Activated T-cell treated with anti-CD3 and anti-CD28 coated beads, Interleukin-2, amount 50 U/mL, for 4 hours (primary cell): ENCODE results near the gene PTPN4. TPM values are rescaled to one million over a fixed set of nuclear protein-coding genes. Genes with fewer than 3 reads are reported as not detected.
"Not testable (repeated sequence)": the region's sequence is repeated elsewhere in the genome, so short reads cannot be mapped to it uniquely, and the experiment has no call there.

Source experiments
- ATAC-seq, 2 donors: fragments of 200-7000 bp; cut with Tn5 transposase; one replicate each; pipeline ENCODE4 v1.10.0; 2021
- DNase-seq: peaks from one replicate; pipeline ENCODE4 v3.0.0-alpha.2; 2020
- H3K27me3 Mint-ChIP-seq: one replicate; pipeline ENCODE4 v1.8.0; 2021; ENCODE audit warnings: low read depth, mixed read lengths
- H3K36me3 Mint-ChIP-seq: one replicate; pipeline ENCODE4 v1.8.0; 2022; ENCODE audit warnings: mixed read lengths; ENCODE audit not compliant: insufficient read depth
- H3K4me1 Mint-ChIP-seq: one replicate; pipeline ENCODE4 v1.8.0; 2021; ENCODE audit warnings: low read depth, mixed read lengths
- H3K4me3 Mint-ChIP-seq: one replicate; pipeline ENCODE4 v1.8.0; 2021; ENCODE audit warnings: mild to moderate bottlenecking, moderate library complexity, mixed read lengths
- H3K9me3 Mint-ChIP-seq: one replicate; pipeline ENCODE4 v1.8.0; 2021; ENCODE audit warnings: mixed read lengths
- total RNA-seq, 3 donors: library from RNA; stranded (reverse); gene quantifications; one replicate each; pipeline ENCODE4 v1.2.1, GENCODE V29; 2021

Gene PTPN4
- total RNA-seq, 3 donors from 2014 or later, result 19.3 to 20.4 (median 19.3) TPM

- no peak for ATAC-seq
- peaks cover 2% of the 10 kb centered on the region for H3K36me3 Mint-ChIP-seq
- DNase-seq, result no peak
- no peak overlapping the region for H3K4me3 Mint-ChIP-seq
- peaks cover 18% of the 10 kb centered on the region for H3K4me1 Mint-ChIP-seq
- no peaks in the 10 kb centered on the region for H3K9me3 Mint-ChIP-seq
- H3K27me3 Mint-ChIP-seq, result no peaks in the 10 kb centered on the region
Observed at GRCh38 chr2:120017201-120017600, 257.5 kb downstream of the PTPN4 start.

DNA sequence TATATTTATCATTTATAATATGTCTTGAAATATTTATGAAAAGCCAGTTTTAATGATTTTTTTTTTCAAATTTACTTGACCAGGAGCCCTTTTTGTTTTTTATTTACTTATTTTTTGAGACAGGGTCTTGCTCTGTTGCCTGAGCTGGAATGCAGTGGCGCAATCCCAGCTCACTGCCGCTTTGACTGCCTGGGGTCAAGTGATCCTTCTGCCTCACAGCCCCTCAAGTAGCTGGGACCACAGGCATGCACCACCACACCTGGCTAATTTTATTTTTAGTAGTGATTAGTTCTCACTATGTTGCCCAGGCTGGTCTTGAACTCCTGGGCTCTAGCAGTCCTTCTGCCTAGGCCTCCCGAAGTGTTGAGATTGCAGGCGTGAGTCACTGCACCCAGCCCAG is 258.8 kb downstream of the PTPN4 start:
- no peak for ATAC-seq
- Mint-ChIP-seq H3K36me3 (peaks cover 6% of the 10 kb centered on the region), H3K4me1 (peaks cover 13% of the 10 kb centered on the region), H3K4me3 (no peak overlapping the region), H3K27me3 (no peaks in the 10 kb centered on the region), H3K9me3 (no peaks in the 10 kb centered on the region)
- no peak for DNase-seq

DNA sequence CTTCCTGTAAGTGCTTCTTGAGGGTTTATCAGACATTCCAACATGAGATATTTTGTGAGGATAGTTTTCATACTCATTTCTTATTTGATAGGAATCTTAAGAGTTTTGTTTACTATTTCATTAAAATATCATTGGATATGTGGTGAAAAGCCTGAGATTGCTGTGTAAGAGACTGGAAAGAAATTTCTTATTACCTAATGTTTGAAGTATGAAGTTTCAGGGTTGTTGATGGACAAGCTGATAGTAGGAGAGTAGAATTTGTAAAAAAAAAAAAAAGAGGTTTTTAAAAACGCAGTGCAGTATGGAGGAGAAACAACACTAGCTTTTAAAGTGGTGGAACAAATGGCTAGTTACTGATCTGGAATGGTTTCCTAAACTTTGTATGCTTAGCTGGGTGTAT is 260.8 kb downstream of the PTPN4 start:
- H3K4me1 Mint-ChIP-seq, result peaks cover 2% of the 10 kb centered on the region
- no peaks in the 10 kb centered on the region for H3K27me3 Mint-ChIP-seq
- H3K9me3 Mint-ChIP-seq, result peaks cover 7% of the 10 kb centered on the region
- ATAC-seq (no peak), DNase-seq (no peak)
- no peak overlapping the region for H3K4me3 Mint-ChIP-seq
- H3K36me3 Mint-ChIP-seq, result peaks cover 13% of the 10 kb centered on the region

DNA sequence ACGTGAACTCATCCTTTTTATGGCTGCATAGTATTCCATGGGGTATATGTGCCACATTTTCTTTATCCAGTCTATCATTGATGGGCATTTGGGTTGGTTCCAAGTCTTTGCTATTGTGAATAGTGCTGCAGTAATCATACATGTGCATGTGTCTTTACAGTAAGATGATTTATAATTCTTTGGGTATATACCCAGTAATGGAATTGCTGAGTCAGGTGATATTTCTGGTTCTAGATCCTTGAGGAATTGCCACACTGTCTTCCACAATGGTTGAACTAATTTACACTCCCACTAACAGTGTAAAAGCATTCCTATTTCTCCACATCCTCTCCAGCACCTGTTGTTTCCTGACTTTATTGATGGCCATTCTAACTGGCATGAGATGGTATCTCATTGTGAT is 262.8 kb downstream of the PTPN4 start:
- DNase-seq, H3K27me3 Mint-ChIP-seq, H3K9me3 Mint-ChIP-seq, H3K4me3 Mint-ChIP-seq, H3K4me1 Mint-ChIP-seq, ATAC-seq: not testable (repeated sequence)
- H3K36me3 Mint-ChIP-seq, result peaks cover 16% of the 10 kb centered on the region

GRCh38 chr2:120026890-120027289 is 267.2 kb downstream of the PTPN4 start:
- H3K27me3 Mint-ChIP-seq, result no peaks in the 10 kb centered on the region
- H3K4me1 Mint-ChIP-seq, result no peaks in the 10 kb centered on the region
- ATAC-seq, result no peak
- H3K9me3 Mint-ChIP-seq, result peaks cover 7% of the 10 kb centered on the region
- DNase-seq, result no peak
- peaks cover 22% of the 10 kb centered on the region for H3K36me3 Mint-ChIP-seq
- H3K4me3 Mint-ChIP-seq, result no peak overlapping the region

DNA sequence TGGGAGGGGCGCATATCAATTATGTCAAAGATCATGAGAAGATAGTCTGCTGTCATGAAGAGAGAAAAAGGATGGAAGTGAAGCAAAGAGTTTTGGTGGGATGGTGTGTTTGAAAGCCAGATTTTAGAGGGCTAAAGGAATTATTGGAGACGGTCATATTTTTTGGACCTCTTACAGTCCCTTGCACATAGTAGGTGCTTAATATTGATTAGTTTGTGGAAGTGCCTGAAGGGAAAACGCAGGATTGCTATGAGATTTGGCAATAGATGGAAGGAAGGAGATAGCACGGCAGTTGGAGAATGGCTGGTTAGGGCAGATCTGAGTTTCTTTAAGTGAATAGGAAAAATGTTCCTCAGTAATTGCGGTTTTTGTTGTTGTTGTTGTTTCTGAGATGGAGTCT is 269.1 kb downstream of the PTPN4 start:
- no peaks in the 10 kb centered on the region for H3K4me1 Mint-ChIP-seq

GRCh38 chr2:120029672-120030640 is 270.2 kb downstream of the PTPN4 start:
- no peak for ATAC-seq
- no peaks in the 10 kb centered on the region for H3K27me3 Mint-ChIP-seq
- no peaks in the 10 kb centered on the region for H3K4me1 Mint-ChIP-seq
- H3K9me3 Mint-ChIP-seq, result peaks cover 5% of the 10 kb centered on the region
- no peak for DNase-seq
- H3K36me3 Mint-ChIP-seq, result peaks cover 14% of the 10 kb centered on the region
- H3K4me3 Mint-ChIP-seq, result no peak overlapping the region

More for the DNA sequence above, 269.1 kb downstream of the PTPN4 start:
- peaks cover 7% of the 10 kb centered on the region for H3K9me3 Mint-ChIP-seq
- no peak overlapping the region for H3K4me3 Mint-ChIP-seq
- DNase-seq (no peak), ATAC-seq (no peak)
- peaks cover 18% of the 10 kb centered on the region for H3K36me3 Mint-ChIP-seq
- H3K27me3 Mint-ChIP-seq, result no peaks in the 10 kb centered on the region

DNA sequence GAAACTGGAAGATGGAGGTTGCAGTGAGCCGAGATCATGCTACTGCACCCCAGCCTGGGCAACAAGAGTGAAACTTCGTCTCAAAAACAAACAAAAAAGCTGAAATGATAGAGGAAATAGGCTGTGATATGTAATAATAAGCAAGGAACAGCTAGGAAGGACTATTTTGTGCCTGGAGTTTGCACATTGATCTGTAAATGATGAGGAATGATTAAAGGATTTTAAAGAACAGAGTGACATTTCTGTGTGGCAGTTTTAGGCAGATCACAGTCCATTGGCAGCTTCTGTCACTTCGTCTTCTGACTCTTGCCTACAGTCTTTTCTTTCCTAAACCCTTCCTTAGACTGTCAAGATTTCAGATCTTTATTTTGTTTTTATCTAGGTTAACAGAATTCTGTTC is 272.6 kb downstream of the PTPN4 start:
- ATAC-seq (no peak), DNase-seq (no peak)
- H3K9me3 Mint-ChIP-seq, result no peaks in the 10 kb centered on the region
- no peaks in the 10 kb centered on the region for H3K4me1 Mint-ChIP-seq
- H3K4me3 Mint-ChIP-seq, result no peak overlapping the region
- H3K36me3 Mint-ChIP-seq, result peaks cover 7% of the 10 kb centered on the region
- H3K27me3 Mint-ChIP-seq, result no peaks in the 10 kb centered on the region

Other genes starting within 250 kb of the PTPN4 start
- not detected for gene SCTR, start 235.4 kb upstream of the PTPN4 start, total RNA-seq
- gene CFAP221, start 215.5 kb upstream of the PTPN4 start, total RNA-seq, result not detected
- 10 to 100 TPM; 13.6 to 19.3 (median 16.4) TPM for gene TMEM177, start 80.7 kb upstream of the PTPN4 start, total RNA-seq